ENCODE data around the gene SPTB. TPM values are rescaled to one million over a fixed set of nuclear protein-coding genes. Genes with fewer than 3 reads are reported as not detected.

Gene SPTB
- total and polyA plus RNA-seq, 10 of the 15 experiments (the other 5 are each of a cell fraction or from before 2014, with no cell fraction given) = under 0.01 to 0.04 (median 0.02) TPM; not detected in 4

- TF ChIP-seq, protein P1, sequence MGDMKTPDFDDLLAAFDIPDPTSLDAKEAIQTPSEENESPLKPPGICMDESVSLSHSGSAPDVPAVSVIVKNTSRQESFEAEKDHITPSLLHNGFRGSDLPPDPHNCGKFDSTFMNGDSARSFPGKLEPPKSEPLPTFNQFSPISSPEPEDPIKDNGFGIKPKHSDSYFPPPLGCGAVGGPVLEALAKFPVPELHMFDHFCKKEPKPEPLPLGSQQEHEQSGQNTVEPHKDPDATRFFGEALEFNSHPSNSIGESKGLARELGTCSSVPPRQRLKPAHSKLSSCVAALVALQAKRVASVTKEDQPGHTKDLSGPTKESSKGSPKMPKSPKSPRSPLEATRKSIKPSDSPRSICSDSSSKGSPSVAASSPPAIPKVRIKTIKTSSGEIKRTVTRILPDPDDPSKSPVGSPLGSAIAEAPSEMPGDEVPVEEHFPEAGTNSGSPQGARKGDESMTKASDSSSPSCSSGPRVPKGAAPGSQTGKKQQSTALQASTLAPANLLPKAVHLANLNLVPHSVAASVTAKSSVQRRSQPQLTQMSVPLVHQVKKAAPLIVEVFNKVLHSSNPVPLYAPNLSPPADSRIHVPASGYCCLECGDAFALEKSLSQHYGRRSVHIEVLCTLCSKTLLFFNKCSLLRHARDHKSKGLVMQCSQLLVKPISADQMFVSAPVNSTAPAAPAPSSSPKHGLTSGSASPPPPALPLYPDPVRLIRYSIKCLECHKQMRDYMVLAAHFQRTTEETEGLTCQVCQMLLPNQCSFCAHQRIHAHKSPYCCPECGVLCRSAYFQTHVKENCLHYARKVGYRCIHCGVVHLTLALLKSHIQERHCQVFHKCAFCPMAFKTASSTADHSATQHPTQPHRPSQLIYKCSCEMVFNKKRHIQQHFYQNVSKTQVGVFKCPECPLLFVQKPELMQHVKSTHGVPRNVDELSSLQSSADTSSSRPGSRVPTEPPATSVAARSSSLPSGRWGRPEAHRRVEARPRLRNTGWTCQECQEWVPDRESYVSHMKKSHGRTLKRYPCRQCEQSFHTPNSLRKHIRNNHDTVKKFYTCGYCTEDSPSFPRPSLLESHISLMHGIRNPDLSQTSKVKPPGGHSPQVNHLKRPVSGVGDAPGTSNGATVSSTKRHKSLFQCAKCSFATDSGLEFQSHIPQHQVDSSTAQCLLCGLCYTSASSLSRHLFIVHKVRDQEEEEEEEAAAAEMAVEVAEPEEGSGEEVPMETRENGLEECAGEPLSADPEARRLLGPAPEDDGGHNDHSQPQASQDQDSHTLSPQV (IDR thresholded peaks at IDR 0.05) = no peak
- no peak for TF ChIP-seq MAX (IDR thresholded peaks at IDR 0.05; ENCODE audit: low read depth, low read length)
Measured at GRCh38 chr14:64737391-64738280, 142.1 kb downstream of the SPTB start (continued).

DNA sequence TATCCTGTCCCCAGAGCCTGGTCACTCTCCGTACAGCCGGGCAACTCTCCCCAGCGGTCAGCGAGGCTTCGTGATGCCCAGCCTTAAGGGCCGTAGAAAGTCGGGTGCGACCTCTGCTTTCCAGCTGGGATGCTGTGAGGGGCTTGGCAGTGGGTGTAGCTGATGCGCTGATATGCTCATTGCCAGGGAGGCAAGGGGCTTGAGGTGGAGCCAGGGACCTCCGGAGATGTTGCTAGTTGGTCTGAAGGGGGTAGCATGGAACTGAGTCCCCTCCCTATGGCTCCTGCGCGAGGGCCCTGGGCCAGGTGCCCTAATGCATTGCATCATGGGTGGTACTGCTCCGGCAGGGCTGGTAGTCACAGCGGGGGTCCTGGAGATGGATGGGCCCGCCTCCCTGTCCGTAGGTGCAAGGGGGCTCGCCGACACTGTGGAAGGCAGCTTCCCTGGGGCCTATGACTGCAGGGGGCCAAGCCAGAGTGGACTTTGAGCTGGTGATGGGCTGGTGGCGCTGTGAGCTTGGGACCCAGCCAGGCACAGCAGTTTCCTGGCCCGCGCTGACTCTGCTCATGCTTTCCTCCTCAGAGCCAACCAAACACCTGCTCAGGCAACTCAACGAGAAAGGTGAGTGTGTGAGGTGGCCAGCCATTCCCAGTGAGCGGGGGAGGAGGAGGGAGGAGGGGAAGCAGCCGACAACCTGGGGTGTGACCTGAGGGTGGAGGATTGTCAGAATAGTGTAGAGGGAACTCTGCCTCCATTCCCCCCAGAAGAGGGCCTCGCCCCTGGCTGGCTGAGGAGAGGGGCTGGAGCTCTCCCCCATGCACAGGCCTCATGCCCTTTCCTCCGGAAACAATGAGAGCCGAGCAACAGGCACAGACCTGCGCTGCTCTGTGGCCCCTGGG is 143.2 kb downstream of the SPTB start:
- Histone ChIP-seq H3K27me3 (replicated peaks in 1 of 2; ENCODE audit: control insufficient read depth in 2 of 2, insufficient read depth in 2 of 2, low read length in 1 of 2) (no peaks in the 10 kb centered on the region), H3K4me3 (no peak overlapping the region), H3K27ac (ENCODE audit: control insufficient read depth, insufficient read depth) (no peak overlapping the region), H3K4me1 (ENCODE audit: control insufficient read depth, insufficient read depth, low read length) (no peaks in the 10 kb centered on the region), H2AFZ (ENCODE audit: control insufficient read depth, low read depth, low read length) (no peak overlapping the region), H3K9me3 (replicated peaks; ENCODE audit: control insufficient read depth, insufficient read depth, low read length) (no peaks in the 10 kb centered on the region), H3K79me2 (ENCODE audit: control insufficient read depth, insufficient read depth, low read length) (no peaks in the 10 kb centered on the region), H3K9ac (ENCODE audit: control insufficient read depth, insufficient read depth, low read length) (no peak overlapping the region), H4K20me1 (ENCODE audit: control insufficient read depth, insufficient read depth) (no peaks in the 10 kb centered on the region), H3K36me3 (ENCODE audit: control insufficient read depth in 2 of 2, insufficient read depth in 2 of 2, low read length in 1 of 2) (no peaks in the 10 kb centered on the region), H3K4me2 (ENCODE audit: control insufficient read depth, insufficient read depth) (no peak overlapping the region)
- CTCF ChIA-PET = interaction anchor here (0.9 kb wide), 1 partner anchor 11 kb away, joined by 3 read pairs; no protein-coding TSS in a partner anchor
- FAIRE-seq (no peak), DNase-seq (ENCODE audit: low read depth, low spot score) (no peak), ATAC-seq (no peak)
- POLR2A ChIA-PET = no interaction called here
- RAD21 ChIA-PET (ENCODE audit: unreplicated experiment) = interaction anchor here (1.0 kb wide), 1 partner anchor 155 kb away, joined by 3 read pairs; no protein-coding TSS in a partner anchor
- no TSS peak for BruUV-seq (replicated peaks)
- in situ Hi-C loops (cut with MboI) = no loop called here
- SMC1A ChIA-PET (ENCODE audit: uncharacterized antibody, unreplicated experiment) = no interaction called here
- 60% methylated on average over 28 of the region's 28 CpGs for WGBS (ENCODE audit: insufficient coverage, insufficient replicate concordance, low lambda C conversion rate, missing lambda C conversion rate)
- intact Hi-C loops (cut with micrococcal nuclease; ENCODE audit: unreplicated experiment) = no loop called here
- TF ChIP-seq CHD4 (IDR thresholded peaks at IDR 0.05) (no peak), ZBTB4 (CRISPR knock-in tag; IDR thresholded peaks at IDR 0.05) (no peak), SMC3 (IDR thresholded peaks at IDR 0.05; ENCODE audit: borderline replicate concordance, low read length) (no peak), RCOR1 (conservative IDR thresholded peaks at IDR 0.05; ENCODE audit: low read depth, low read length) (no peak)
- TF ChIP-seq, protein P2, sequence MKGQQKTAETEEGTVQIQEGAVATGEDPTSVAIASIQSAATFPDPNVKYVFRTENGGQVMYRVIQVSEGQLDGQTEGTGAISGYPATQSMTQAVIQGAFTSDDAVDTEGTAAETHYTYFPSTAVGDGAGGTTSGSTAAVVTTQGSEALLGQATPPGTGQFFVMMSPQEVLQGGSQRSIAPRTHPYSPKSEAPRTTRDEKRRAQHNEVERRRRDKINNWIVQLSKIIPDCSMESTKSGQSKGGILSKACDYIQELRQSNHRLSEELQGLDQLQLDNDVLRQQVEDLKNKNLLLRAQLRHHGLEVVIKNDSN (IDR thresholded peaks at IDR 0.05; ENCODE audit: borderline replicate concordance, extremely low read length, insufficient read depth, low read depth, low read length) = no peak
